ENCODE results near the gene LDAH. TPM values are rescaled to one million over a fixed set of nuclear protein-coding genes. Genes with fewer than 3 reads are reported as not detected.

LDAH gene
- total RNA-seq, 1 experiment from 2014 or later = 17.2 TPM

DNA sequence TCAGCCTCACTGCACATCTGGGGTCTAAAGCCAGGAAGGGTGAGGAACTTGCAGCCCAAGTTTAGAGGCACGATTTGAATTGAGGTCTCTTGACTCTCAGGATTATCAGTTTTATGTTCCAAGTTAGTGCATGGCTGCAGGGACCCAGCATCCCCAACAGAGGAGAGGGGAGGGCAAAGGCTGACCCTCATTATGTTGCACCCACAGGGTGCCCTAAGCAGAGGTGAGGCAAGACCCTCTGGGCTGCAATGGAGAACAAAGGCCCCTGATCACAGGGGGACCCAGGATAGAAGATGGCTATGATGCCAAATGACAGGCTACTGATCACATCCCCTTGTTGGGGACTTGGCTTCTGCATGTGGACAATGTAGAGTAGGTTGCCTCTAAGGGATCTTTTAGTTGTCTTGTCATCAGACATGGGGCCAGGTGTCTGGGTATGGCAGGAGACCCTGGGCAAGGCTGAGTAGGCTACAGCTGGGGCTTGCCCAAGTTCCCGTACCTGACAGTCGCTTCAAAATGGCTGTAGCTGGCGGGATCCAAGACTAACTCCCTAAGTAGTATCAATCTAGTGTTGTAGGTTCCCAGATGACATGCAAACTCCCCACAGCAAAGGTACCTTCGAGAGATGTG is 160.5 kb downstream of the LDAH start:
- Histone ChIP-seq H3K9me3 (ENCODE audit: control insufficient read depth, insufficient read depth, low read depth, low read length) (no peaks in the 10 kb centered on the region), H3K4me1 (ENCODE audit: control insufficient read depth, insufficient read depth, low read length) (peaks cover 8% of the 10 kb centered on the region), H3K27me3 (ENCODE audit: control insufficient read depth, insufficient read depth, low read length) (peaks cover 38% of the 10 kb centered on the region), H3K4me3 (ENCODE audit: low read depth in 2 of 2, low read length in 2 of 2) (no peak overlapping the region), H3K27ac (ENCODE audit: low read length) (no peak overlapping the region), H3K36me3 (ENCODE audit: control insufficient read depth, insufficient read depth, low read length) (no peaks in the 10 kb centered on the region)
- ATAC-seq (no peak), DNase-seq (ENCODE audit: low read depth, low spot score) (no peak)
- TF ChIP-seq TCF7L2 (IDR thresholded peaks at IDR 0.05; ENCODE audit: low read depth, low read length) (no peak), REST (IDR thresholded peaks at IDR 0.05; ENCODE audit: insufficient read depth in 1 of 2, low read depth in 2 of 2, low read length in 1 of 2) (no peak), POLR2AphosphoS5 (IDR thresholded peaks at IDR 0.05; ENCODE audit: low read depth, low read length) (no peak), SIN3A (IDR thresholded peaks at IDR 0.05; ENCODE audit: borderline replicate concordance, insufficient read depth, low read depth, low read length) (no peak)
- TF ChIP-seq, protein P1, sequence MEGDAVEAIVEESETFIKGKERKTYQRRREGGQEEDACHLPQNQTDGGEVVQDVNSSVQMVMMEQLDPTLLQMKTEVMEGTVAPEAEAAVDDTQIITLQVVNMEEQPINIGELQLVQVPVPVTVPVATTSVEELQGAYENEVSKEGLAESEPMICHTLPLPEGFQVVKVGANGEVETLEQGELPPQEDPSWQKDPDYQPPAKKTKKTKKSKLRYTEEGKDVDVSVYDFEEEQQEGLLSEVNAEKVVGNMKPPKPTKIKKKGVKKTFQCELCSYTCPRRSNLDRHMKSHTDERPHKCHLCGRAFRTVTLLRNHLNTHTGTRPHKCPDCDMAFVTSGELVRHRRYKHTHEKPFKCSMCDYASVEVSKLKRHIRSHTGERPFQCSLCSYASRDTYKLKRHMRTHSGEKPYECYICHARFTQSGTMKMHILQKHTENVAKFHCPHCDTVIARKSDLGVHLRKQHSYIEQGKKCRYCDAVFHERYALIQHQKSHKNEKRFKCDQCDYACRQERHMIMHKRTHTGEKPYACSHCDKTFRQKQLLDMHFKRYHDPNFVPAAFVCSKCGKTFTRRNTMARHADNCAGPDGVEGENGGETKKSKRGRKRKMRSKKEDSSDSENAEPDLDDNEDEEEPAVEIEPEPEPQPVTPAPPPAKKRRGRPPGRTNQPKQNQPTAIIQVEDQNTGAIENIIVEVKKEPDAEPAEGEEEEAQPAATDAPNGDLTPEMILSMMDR (IDR thresholded peaks at IDR 0.05) = no peak
- ChIA-PET POLR2A (no interaction called here), CTCF (interaction anchor here (0.6 to 2.0 kb wide), 3 partner anchors 13 to 300 kb away, joined by 3 to 40 read pairs (median 3); no protein-coding TSS in a partner anchor)
- in situ Hi-C loops (cut with HindIII; ENCODE audit: low pct_unique_long_range_greater_than_20kb, low sequenced_read_pairs) = no loop called here
- intact Hi-C loops (cut with micrococcal nuclease; ENCODE audit: unreplicated experiment) = loop anchor here (5.0 to 10.0 kb wide), 2 partner anchors 112 to 365 kb away; no protein-coding TSS in a partner anchor
- BruUV-seq (replicated peaks) = no TSS peak

GRCh38 chr2:20661421-20662307 is 161.2 kb downstream of the LDAH start:
- H3K36me3 ChIP-seq (ENCODE audit: control insufficient read depth, insufficient read depth, low read length) = no peaks in the 10 kb centered on the region
- in situ Hi-C loops (cut with HindIII; ENCODE audit: low pct_unique_long_range_greater_than_20kb, low sequenced_read_pairs) (no loop called here), intact Hi-C loops (cut with micrococcal nuclease; ENCODE audit: unreplicated experiment) (loop anchor here (1.0 to 10.0 kb wide), 4 partner anchors 113 to 457 kb away; no protein-coding TSS in a partner anchor)
- peaks cover 8% of the 10 kb centered on the region for H3K4me1 ChIP-seq (ENCODE audit: control insufficient read depth, insufficient read depth, low read length)
- no TSS peak for BruUV-seq (replicated peaks)
- H3K4me3 ChIP-seq (ENCODE audit: low read depth in 2 of 2, low read length in 2 of 2) = no peak overlapping the region
- no peaks in the 10 kb centered on the region for H3K9me3 ChIP-seq (ENCODE audit: control insufficient read depth, insufficient read depth, low read depth, low read length)
- H3K27ac ChIP-seq (ENCODE audit: low read length) = no peak overlapping the region
- ChIA-PET CTCF (interaction anchor here (0.8 to 2.0 kb wide), 6 partner anchors 14 to 365 kb away, joined by 3 to 40 read pairs (median 4); no protein-coding TSS in a partner anchor), POLR2A (no interaction called here)
- TF ChIP-seq, protein P1 (IDR thresholded peaks at IDR 0.05) = peak; percentile 95
- TF ChIP-seq TCF7L2 (IDR thresholded peaks at IDR 0.05; ENCODE audit: low read depth, low read length) = no peak
- DNase-seq (ENCODE audit: low read depth, low spot score) (peak; percentile 74), ATAC-seq (peak; percentile 79)
- H3K27me3 ChIP-seq (ENCODE audit: control insufficient read depth, insufficient read depth, low read length) = peaks cover 41% of the 10 kb centered on the region

Data from Panc1 (cell line).